ENCODE measurements around the gene C11orf54.
A peak's percentile ranks its signal among the peaks of the same experiment; 100 is the strongest.
"Not testable (repeated sequence)": the region's sequence is repeated elsewhere in the genome, so short reads cannot be mapped to it uniquely, and the experiment has no call there.

The C11orf54 gene

DNA sequence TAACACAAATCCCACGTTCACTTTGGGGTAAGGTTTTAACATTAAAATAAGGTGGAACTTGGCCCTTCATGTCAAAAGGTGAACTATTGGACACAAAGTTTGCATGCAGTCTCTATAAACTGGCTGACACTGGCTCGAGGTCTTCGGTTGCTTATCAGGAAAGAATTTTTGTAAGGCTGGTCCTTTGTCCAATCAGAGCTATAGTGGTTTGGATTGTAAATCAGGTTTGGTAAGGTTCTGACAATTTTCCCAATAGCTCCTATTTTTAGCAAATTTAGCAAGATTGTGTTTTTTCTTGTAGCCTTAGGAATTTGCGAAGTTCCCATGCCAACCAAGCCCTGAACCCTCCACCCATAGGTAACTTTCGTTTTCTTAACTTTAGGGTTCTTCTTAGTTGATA is 25.0 kb downstream of the C11orf54 start:
- DNase-seq (ENCODE audit: low read depth in 2 of 2): no peak

DNA sequence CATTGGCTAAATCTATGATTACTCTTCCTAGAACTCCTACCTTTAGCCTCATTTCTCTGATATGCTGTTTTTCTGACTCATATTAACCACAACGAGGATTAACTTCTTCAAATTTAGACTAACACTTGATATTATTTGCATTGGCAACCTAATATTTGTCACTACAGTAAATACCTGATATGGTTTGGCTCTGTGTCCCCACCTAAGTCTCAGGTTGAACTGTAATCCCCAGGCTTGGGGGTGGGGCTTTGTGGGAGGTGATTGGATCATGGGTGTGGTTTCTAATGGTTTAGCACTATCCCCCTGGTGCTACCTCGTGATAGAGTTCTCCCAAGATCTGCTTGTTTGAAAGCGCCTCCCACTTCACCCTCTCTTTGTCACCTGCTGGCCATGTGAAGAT is 25.5 kb downstream of the C11orf54 start:
- DNase-seq (ENCODE audit: low read depth in 2 of 2): no peak

DNA sequence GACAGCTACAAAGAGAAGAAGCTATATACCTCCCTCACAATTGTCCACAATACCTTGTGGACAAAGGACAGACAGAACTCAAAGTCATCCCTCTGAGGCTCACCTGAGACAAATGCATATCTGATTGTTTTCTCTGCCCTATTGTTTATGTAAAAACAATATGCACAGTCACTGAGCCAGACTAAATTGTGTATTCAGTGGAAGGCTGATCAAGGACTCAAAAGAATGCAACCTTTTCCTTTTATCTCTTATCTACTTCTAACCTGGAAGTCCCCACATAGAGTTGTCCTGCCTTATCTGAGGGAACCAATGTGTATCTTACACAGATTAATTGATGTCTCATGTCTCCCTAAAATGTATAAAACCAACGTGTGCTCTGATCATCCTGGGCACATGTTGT is 28.7 kb downstream of the C11orf54 start:
- no peak for DNase-seq (ENCODE audit: low read depth in 2 of 2)

DNA sequence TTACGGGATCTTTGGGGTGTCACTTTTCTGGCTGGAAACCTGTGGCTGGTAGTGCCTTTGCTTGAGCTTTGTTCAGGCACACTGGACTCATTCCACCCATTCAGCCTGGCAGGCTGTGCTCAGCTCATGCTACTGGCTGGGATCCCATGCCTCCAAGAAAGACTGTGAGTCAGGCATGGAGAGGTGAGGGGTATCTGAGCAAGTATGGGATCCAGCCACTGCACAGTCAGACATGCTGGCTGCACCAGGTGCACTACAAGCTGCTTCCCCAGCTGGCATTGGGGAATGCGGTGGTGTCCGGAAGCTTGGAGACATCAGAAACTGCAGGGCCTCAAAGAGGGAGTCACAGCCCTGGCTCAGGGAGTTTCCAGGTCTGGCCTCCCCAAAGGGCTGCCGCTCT is 30.7 kb downstream of the C11orf54 start:
- no peak for DNase-seq (ENCODE audit: low read depth in 2 of 2)

DNA sequence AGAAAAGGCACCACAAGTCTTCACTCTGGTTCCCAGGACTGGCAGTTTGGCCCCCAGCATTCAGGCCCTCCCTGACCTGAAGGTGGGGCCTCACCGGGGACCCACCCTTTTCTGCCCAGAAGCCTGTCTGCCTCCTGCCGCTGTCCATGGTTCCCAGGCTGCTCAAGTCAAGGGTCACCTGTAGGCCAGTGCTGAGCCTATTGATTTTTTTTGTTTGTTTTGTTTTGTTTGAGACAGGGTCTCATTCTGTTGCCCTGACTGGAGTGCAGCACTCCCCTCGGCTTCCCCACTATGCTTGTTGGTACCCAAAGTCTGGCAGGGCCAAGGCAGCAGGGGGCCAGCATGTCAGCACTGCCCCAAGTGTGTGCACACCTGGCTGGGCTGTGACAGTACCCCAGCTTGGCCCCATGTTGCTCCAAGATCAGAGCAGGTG is 31.6 kb downstream of the C11orf54 start:
- no peak for DNase-seq (ENCODE audit: low read depth in 2 of 2)

DNA sequence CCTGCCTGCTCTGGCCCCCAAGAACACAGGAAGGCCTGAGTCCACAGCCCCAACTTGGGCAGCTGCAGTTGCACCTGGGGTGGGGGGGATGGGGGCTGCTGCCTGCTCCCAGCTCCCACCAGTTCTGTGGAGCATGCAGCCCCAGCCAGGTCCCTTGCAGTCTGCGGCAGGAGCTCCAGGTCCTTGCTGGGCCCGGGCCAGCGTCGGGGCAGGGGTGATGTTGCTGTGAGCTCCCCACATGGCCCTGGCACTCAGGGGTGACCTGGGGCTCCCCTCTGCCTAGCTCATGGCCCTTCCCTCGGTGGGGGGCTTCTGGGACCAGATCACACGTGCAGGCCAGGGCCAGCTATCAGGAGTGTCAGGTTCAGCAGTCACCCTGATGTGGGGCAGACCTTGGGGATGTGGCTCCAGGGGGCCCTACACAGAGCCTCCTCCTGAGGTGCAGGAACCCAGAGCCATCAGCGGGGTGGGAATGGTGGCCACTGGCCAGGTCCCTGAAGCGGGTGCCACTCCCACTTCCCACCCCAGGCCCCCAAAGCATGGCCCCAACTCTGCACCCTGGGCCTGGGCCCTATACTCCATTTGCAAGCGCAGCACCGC is 32.2 kb downstream of the C11orf54 start:
- no peak for DNase-seq (ENCODE audit: low read depth in 2 of 2)

DNA sequence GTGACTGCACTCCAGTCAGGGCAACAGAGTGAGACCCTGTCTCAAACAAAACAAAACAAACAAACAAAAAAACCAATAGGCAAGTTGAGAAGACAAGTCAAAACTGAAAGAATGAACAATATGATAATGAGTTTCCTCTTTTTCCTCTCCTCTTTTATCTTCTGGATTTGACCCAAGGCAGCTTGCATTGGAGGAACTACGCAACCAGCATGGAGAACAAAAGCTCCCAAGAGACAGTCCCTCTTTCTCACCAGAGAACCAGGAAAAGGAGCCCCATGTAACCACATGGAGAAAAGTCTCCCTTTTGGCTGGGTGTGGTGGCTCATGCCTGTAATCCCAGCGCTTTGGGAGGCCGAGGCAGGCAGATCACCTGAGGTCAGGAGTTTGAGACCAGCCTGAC is 33.1 kb downstream of the C11orf54 start:
- DNase-seq (ENCODE audit: low read depth in 2 of 2): not testable (repeated sequence)

DNA sequence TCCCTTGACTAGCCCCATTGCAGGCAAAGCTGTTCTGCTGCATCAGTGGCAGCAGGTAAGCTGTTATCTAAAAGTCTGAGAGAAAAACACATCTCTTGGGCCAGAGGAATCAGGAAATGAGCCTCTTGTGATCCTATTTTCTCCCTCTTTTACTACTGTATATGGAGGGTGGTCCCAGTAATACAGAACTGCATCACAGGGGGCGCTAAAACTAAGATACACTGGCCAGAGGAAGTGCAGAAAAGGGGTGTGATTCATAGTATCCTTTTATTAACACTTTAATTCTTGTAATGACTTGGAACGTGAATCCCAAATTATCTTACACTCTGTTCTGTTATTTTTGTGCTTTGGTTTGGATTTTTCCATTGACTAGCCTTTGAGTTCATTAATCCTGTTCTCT is 33.8 kb downstream of the C11orf54 start:
- DNase-seq (ENCODE audit: low read depth in 2 of 2): no peak

DNA sequence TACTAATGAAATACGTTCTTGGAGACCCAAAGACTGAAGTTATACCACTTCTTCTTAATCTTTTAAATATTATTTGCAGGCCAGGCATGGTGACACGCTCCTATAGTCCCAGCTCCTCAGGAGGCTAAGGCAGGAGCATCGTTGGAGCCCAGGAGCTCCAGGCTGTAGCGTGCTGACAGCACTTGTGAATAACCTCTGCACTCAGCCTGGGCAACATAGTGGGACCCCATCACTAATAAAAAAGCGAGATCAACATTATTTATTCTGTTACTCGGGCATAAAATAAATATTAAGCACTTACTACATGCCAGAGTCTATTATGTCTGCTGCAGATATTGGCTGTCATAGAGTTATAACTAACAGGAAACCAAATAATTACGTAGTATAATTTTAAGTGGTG is 41.9 kb downstream of the C11orf54 start:
- DNase-seq (ENCODE audit: low read depth in 2 of 2): no peak

DNA sequence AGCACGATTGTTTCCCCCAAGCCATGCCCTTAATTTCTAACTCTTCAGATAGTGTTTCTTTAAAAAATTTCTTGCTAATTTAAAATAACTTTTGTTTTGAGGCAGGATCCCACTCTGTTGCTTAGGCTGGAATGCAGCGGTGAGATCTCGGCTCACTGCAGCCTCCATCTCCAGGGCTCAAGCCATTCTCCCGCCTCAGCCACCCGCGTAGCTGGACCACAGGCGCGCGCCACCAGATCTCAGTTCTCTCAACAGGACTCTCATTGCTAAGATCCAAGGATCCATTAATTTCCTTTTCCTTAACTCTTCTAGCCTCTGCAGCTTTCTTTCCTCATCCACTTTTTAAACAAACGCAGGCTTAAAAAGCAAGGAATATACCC is 42.3 kb downstream of the C11orf54 start:
- no peak for DNase-seq (ENCODE audit: low read depth in 2 of 2)

DNA sequence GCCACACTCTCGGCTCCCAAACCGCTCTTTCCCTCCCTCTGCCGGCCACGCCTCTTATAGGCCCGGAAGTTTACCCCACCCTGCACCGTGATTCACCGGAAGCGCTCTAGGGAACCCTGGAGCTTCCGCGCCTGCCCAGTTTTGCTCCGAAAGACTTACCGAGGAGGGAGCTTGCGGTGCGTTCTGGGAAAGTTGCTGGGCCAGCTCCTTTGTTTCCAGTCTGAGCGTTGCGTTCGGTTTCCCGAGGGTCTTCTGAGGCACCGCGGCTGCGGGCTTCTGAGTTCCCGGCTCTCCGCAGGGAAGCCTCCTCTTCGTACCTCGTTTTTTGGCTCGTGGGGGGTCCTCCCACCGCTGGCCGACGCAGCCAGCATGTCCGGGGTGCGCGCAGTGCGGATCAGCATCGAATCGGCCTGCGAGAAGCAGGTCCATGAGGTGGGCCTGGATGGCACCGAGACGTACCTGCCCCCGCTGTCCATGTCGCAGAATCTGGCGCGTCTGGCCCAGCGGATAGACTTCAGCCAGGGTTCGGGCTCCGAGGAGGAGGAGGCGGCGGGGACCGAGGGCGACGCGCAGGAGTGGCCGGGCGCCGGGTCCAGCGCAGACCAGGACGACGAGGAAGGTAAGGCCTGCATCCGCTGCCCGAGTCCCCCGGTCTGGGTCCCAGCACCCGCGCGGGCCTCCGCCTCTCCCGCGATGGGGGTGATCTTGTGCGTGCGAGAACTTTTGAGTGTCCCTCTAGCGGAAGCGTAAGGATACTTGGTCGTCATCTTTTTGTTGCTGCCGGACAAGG is 42.9 kb downstream of the C11orf54 start, which contains the start of gene MED17:
Gene MED17 (plus strand): TSS at position 138 of the 790 bp plus-strand sequence. CDS start 232 bp downstream, at position 370.
- DNase-seq (ENCODE audit: low read depth in 2 of 2): peak; percentile 78 to 86

DNA sequence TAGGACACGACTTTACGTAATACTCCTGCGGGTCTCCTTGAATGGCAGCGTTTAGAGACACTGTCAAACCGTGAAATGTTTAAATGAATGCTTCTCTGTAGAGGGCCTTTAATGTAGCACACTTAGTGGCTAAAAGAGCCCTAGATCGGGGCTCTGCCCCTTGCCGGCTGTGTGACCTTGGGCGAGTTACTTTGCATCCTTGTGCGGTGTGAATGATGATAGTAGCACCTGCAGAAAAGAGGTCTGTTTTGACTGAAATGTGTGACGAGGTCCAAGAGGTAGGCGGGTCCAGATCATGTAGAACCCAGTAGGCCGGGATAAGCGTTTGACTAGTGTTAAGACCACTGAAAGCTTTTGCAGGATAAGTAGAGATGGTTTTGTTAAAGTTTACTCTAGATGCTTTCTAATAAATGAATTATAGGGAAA is 43.5 kb downstream of the C11orf54 start:
- DNase-seq (ENCODE audit: low read depth in 2 of 2): no peak

DNA sequence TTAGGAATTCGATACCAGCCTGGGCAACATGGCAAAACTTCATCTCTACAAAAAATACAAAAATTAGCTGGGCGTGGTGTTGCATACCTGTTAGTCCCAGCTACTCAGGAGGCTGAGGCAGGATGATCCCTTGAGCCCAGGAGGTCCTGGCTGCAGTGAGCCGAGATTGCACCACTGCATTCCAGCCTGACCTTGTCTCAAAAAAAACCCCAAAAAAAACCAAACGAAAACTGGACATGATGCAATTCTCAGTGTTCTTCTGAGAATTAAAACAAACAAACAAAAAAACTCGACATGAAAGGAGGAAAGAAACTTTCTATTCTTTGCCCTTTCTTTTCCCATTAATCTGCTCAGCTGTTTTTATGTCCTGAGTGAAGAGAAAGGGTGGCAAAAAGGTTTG is 50.0 kb downstream of the C11orf54 start:
- DNase-seq (ENCODE audit: low read depth in 2 of 2): no peak

DNA sequence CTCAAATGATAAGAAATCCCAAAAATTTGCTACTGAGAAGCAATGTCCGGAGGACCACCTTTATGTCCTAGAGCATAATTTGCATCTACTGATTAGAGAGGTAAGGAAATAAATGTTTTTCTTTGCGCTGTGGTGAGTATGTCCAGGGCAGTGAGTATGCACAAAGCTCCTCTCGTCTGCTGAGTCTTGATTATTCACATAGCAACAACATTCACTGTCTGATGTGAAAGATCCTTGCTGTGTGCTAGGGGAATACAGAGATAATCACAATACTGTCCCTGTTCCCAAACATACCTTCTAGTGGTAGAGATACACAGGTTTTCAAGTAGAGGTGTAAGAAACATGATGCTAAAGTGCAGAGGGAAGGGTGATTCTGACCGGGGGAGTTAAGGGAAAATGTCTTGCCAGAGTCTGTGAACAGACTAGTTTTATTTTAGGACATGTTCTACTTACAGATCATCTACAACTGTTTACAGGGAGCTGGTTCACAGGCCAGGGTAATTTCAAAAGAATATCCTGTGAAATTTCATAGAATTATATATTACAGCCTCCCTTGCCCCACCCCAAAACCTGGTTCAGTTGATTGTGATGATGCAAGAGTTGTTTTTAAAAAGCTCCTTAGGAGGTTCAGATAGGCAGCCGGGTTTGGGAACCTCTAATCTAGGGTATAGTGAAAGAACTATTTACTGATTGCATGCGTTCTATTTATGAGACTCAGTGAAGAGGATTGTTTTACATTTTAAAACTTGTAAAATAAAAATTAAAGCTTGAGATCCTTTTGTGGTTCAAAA is 55.2 kb downstream of the C11orf54 start:
- no peak for DNase-seq (ENCODE audit: low read depth in 2 of 2)

DNA sequence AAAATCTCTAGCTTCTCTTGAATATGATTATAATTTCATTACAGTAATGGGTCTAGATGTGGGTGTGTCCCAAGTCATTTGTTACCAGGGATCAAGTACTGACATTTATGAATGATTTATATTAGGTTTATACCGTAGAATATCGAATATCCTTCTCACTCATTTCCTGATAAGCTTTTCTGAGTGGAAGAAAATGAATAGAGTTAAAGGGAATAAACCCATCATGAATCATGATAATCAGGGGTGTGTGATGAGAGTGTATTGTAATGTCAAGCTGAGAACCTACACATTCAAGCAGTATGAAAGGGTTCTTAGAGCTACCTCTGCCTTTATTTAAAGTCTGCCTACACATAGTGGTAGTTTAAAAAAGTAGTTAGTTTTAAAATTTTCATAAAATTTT is 59.9 kb downstream of the C11orf54 start:
- no peak for DNase-seq (ENCODE audit: low read depth in 2 of 2)

DNA sequence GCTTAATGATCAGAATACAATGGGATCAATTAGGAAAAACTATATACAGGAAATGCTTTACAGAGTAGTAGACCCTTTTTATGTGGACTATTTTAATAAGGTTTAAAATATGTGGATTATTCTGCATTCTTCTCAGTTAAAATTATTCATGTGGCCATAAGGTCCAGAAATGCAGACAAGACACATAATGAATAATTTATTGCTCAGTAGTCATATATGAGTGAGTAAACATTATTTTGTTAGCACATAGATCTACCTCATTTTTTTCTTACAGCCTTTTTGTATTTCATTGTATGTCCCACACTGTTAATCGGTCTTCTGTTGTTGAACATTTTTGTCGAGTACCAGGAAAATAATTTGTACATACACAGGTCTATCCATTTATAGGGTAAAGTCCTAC is 63.4 kb downstream of the C11orf54 start:
- DNase-seq (ENCODE audit: low read depth in 2 of 2): no peak

DNA sequence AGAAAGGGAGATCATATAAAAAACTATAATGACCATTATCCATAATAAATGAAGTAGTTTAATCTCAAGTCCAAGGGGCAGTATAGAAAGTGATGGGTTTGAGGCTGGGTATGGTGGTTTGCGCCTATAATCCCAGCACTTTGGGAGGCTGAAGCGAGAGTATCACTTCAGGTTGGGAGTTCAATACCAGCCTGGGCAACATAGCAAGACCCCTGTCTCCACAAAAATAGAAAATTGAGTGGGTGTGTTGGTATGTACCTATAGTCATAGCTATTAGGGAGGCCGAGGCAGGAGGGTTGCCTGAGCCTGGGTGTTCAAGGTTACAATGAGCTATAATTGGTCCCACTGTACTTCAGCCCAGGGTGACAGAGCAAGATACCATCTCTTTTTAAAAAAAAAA is 66.5 kb downstream of the C11orf54 start:
- no peak for DNase-seq (ENCODE audit: low read depth in 2 of 2)

DNA sequence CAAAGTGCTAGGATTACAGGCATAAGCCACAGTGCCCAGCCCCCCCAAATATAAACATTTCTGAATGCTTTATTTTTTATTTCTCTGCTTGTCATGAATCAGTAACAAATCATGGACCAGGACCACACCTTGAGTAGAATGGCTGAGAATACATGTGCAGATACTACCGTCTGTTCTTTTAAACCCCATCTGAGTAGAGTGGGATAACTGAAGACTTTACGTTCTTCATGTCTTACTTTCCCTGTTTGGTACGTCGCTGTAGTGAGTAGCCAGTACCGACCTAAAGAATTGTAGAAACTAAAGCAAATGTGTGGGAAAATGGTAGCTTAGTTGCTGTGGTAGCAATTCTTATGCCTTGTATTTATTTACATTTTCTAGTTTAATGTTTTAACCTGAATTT is 72.5 kb downstream of the C11orf54 start:
- no peak for DNase-seq (ENCODE audit: low read depth in 2 of 2)
